H9 (cell line): ENCODE measurements around the gene IL24. TPM values are rescaled to one million over a fixed set of nuclear protein-coding genes. Genes with fewer than 3 reads are reported as not detected.

Source experiments
- DNase-seq: peaks from one replicate; pipeline ENCODE4 v3.0.0-alpha.2; 2017
- H2AFZ ChIP-seq: one replicate; pipeline ENCODE4 v1.6.1; 2013; ENCODE audit warnings: mild to moderate bottlenecking, low read length, control low read depth, moderate library complexity
- H2AK5ac ChIP-seq: 2 replicates; pipeline ENCODE4 v1.6.1; 2013; ENCODE audit warnings: low read length, control low read depth, mixed read lengths; ENCODE audit not compliant: insufficient read length
- H2BK120ac ChIP-seq: one replicate; pipeline ENCODE4 v1.6.1; 2013; ENCODE audit warnings: low read depth, mild to moderate bottlenecking, low read length, control low read depth, inconsistent platforms; ENCODE audit not compliant: poor library complexity, severe bottlenecking
- H2BK12ac ChIP-seq: 2 replicates; pipeline ENCODE4 v1.6.1; 2013; ENCODE audit warnings: low read length, control low read depth, mixed read lengths, low read depth; ENCODE audit not compliant: insufficient read length
- H2BK15ac ChIP-seq: 2 replicates; pipeline ENCODE4 v1.6.1; 2013; ENCODE audit warnings: low read depth, low read length, control low read depth
- H2BK20ac ChIP-seq: one replicate; pipeline ENCODE4 v1.6.1; 2013; ENCODE audit warnings: low read depth, mild to moderate bottlenecking, low read length, control low read depth, inconsistent platforms; ENCODE audit not compliant: poor library complexity, severe bottlenecking
- H2BK5ac ChIP-seq: 2 replicates; pipeline ENCODE4 v1.6.1; 2013; ENCODE audit warnings: low read length, control low read depth, mixed read lengths; ENCODE audit not compliant: insufficient read length
- H3K14ac ChIP-seq: 2 replicates; pipeline ENCODE4 v1.6.1; 2013; ENCODE audit warnings: low read length, control low read depth; ENCODE audit not compliant: insufficient read depth
- H3K18ac ChIP-seq: 2 replicates; pipeline ENCODE4 v1.6.1; 2013; ENCODE audit warnings: low read depth, mild to moderate bottlenecking, mixed read lengths, low read length, control low read depth; ENCODE audit not compliant: insufficient read length
- H3K23ac ChIP-seq: 2 replicates; pipeline ENCODE4 v1.6.1; 2013; ENCODE audit warnings: low read length, control low read depth, mixed read lengths, low read depth; ENCODE audit not compliant: insufficient read length
- H3K23me2 ChIP-seq: 2 replicates; pipeline ENCODE4 v1.6.1; 2013; ENCODE audit warnings: low read depth, mild to moderate bottlenecking, mixed read lengths, low read length, control low read depth; ENCODE audit not compliant: insufficient read length, poor library complexity, severe bottlenecking
- H3K27ac ChIP-seq: 2 replicates; pipeline ENCODE4 v1.5.1; 2013; ENCODE audit warnings: low read length, control low read depth, mixed read lengths, low read depth; ENCODE audit not compliant: insufficient read length
- H3K27me3 ChIP-seq: 2 replicates; pipeline ENCODE4 v1.6.1; 2013; ENCODE audit warnings: low read length, control low read depth, inconsistent platforms; ENCODE audit not compliant: insufficient read depth
- H3K4ac ChIP-seq: 2 replicates; pipeline ENCODE4 v1.6.1; 2013; ENCODE audit warnings: low read depth, mild to moderate bottlenecking, control low read depth, inconsistent platforms, low read length, moderate library complexity
- H3K4me1 ChIP-seq: 2 replicates; pipeline ENCODE4 v1.6.1; 2013; ENCODE audit warnings: low read length, control low read depth, inconsistent platforms; ENCODE audit not compliant: insufficient read depth
- H3K4me2 ChIP-seq: 2 replicates; pipeline ENCODE4 v1.6.1; 2013; ENCODE audit warnings: low read length, control low read depth, mixed read lengths; ENCODE audit not compliant: insufficient read length, insufficient read depth
- H3K56ac ChIP-seq: 2 replicates; pipeline ENCODE4 v1.6.1; 2013; ENCODE audit warnings: low read depth, mild to moderate bottlenecking, mixed read lengths, low read length, control low read depth; ENCODE audit not compliant: insufficient read length
- H3K79me1 ChIP-seq: 2 replicates; pipeline ENCODE4 v1.6.1; 2013; ENCODE audit warnings: low read depth, mild to moderate bottlenecking, moderate library complexity, low read length, control low read depth, inconsistent platforms; ENCODE audit not compliant: insufficient read depth, poor library complexity, severe bottlenecking
- H3K79me2 ChIP-seq: 2 replicates; pipeline ENCODE4 v1.6.1; 2013; ENCODE audit warnings: low read length, control low read depth, inconsistent platforms; ENCODE audit not compliant: insufficient read depth
- H3K9ac ChIP-seq: 2 replicates; pipeline ENCODE4 v1.6.1; 2013; ENCODE audit warnings: low read length, control low read depth, mixed read lengths; ENCODE audit not compliant: insufficient read length; ENCODE audit errors: extremely low read depth
- H3K9me3 ChIP-seq: one replicate; pipeline ENCODE4 v1.6.1; 2013; ENCODE audit warnings: low read depth, low read length, inconsistent platforms; ENCODE audit not compliant: control insufficient read depth
- H3T11ph ChIP-seq: one replicate; pipeline ENCODE4 v1.6.1; 2013; ENCODE audit warnings: mild to moderate bottlenecking, low read length, control low read depth, inconsistent platforms
- H4K20me1 ChIP-seq: one replicate; pipeline ENCODE4 v1.6.1; 2013; ENCODE audit not compliant: control insufficient read depth, insufficient read length, insufficient read depth
- H4K5ac ChIP-seq: 2 replicates; pipeline ENCODE4 v1.6.1; 2013; ENCODE audit warnings: low read depth, mild to moderate bottlenecking, mixed read lengths, low read length, control low read depth; ENCODE audit not compliant: insufficient read length
- H4K8ac ChIP-seq: replicated peaks from 2 replicates; pipeline ENCODE4 v1.6.1; 2013; ENCODE audit warnings: low read length, control low read depth, mixed read lengths, low read depth; ENCODE audit not compliant: insufficient read length
- H4K91ac ChIP-seq: 2 replicates; pipeline ENCODE4 v1.6.1; 2013; ENCODE audit warnings: low read depth, mild to moderate bottlenecking, moderate library complexity, mixed read lengths, low read length, control low read depth; ENCODE audit not compliant: insufficient read length
- H3K27ac Mint-ChIP-seq, 3 experiments: 2 replicates in 2 of 3; 3 replicates in 1 of 3; pipeline ENCODE4 v1.8.0; 2020 to 2021; ENCODE audit warnings: mixed read lengths in 3 of 3, mild to moderate bottlenecking in 1 of 3, moderate library complexity in 1 of 3
- H3K27me3 Mint-ChIP-seq: 2 replicates; pipeline ENCODE4 v1.8.0; 2021; ENCODE audit warnings: low read depth, mild to moderate bottlenecking, moderate library complexity, mixed read lengths
- H3K36me3 Mint-ChIP-seq, 3 experiments: 2 replicates in 2 of 3; 3 replicates in 1 of 3; pipeline ENCODE4 v1.8.0; 2020 to 2021; ENCODE audit warnings: low read depth in 3 of 3, mixed read lengths in 3 of 3; ENCODE audit not compliant: insufficient read depth in 1 of 3
- H3K4me1 Mint-ChIP-seq, 2 experiments: 2 replicates each; pipeline ENCODE4 v1.8.0; 2020; ENCODE audit warnings: mixed read lengths in 2 of 2
- H3K4me3 Mint-ChIP-seq, 2 experiments: 2 replicates in 1 of 2; 3 replicates in 1 of 2; pipeline ENCODE4 v1.8.0; 2020 to 2021; ENCODE audit warnings: mild to moderate bottlenecking in 2 of 2, mixed read lengths in 2 of 2, moderate library complexity in 1 of 2
- H3K9me3 Mint-ChIP-seq, 2 experiments: 2 replicates in 1 of 2; 3 replicates in 1 of 2; pipeline ENCODE4 v1.8.0; 2020; ENCODE audit warnings: mild to moderate bottlenecking in 2 of 2, mixed read lengths in 2 of 2, moderate library complexity in 1 of 2
- WGBS: extraction: QIAGEN DNeasy Blood & Tissue Kit; methylation state at CpG from one replicate; pipeline ENCODE4 v1.1.7; 2013; ENCODE audit warnings: missing lambda C conversion rate, low lambda C conversion rate, mixed read lengths; ENCODE audit not compliant: insufficient read length; ENCODE audit errors: extremely low coverage; 5-methylcytosine and 5-hydroxymethylcytosine counted together
- total RNA-seq: library from RNA; stranded (reverse); gene quantifications from 2 replicates; pipeline ENCODE4 v1.2.1, GENCODE V29; 2021
- TF ChIP-seq, protein P1 (sequence below): fragments of 200-600 bp; sonication (generic); conservative IDR thresholded peaks from 3 replicates; pipeline ENCODE4 v1.8.0; 2021; ENCODE audit warnings: antibody characterized with exemption, mild to moderate bottlenecking

The IL24 gene
- total RNA-seq, 1 experiment from 2014 or later: not detected

DNA sequence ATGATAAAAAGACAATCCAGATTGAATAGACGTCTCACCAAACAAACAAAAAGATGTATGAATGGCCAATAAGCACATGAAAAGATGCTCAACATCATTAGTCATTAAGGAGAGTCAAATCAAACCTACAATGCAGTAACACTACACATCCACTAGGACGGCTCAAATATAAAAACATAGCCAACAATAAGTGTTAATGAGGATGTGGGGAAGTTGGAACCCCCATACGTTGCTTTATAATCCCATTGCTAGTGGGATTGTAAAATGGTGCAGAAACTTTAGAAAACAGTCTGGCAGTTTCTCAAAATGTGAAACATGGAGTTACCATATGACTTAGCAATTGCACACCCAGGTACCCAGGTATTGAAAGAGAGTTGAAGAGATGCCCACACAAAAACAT is 14.7 kb upstream of the IL24 start:
- no peak overlapping the region for H3T11ph ChIP-seq
- H3K27ac ChIP-seq: no peak overlapping the region
- no peak overlapping the region for H4K91ac ChIP-seq
- H3K4ac ChIP-seq: no peak overlapping the region
- H3K14ac ChIP-seq: no peak overlapping the region
- no peak overlapping the region for H2BK15ac ChIP-seq
- Mint-ChIP-seq H3K4me3 (no peak overlapping the region), H3K27me3 (peaks cover 5% of the 10 kb centered on the region), H3K4me1 (no peaks in the 10 kb centered on the region), H3K36me3 (peaks cover 0 to 14% (median 4%) of the 10 kb centered on the region in 3 experiments; a peak in 5 of 7 replicates), H3K27ac (no peak overlapping the region), H3K9me3 (peaks cover 17 to 24% of the 10 kb centered on the region in 2 experiments)
- TF ChIP-seq, protein P1, sequence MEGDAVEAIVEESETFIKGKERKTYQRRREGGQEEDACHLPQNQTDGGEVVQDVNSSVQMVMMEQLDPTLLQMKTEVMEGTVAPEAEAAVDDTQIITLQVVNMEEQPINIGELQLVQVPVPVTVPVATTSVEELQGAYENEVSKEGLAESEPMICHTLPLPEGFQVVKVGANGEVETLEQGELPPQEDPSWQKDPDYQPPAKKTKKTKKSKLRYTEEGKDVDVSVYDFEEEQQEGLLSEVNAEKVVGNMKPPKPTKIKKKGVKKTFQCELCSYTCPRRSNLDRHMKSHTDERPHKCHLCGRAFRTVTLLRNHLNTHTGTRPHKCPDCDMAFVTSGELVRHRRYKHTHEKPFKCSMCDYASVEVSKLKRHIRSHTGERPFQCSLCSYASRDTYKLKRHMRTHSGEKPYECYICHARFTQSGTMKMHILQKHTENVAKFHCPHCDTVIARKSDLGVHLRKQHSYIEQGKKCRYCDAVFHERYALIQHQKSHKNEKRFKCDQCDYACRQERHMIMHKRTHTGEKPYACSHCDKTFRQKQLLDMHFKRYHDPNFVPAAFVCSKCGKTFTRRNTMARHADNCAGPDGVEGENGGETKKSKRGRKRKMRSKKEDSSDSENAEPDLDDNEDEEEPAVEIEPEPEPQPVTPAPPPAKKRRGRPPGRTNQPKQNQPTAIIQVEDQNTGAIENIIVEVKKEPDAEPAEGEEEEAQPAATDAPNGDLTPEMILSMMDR: peak; percentile 53
- no CpG with 5 or more reads among the region's 3 CpGs for WGBS
- H2BK5ac ChIP-seq: no peak overlapping the region
- no peak overlapping the region for H3K9ac ChIP-seq
- no peak overlapping the region for H2AK5ac ChIP-seq
- H3K56ac ChIP-seq: no peak overlapping the region
- H3K27me3 ChIP-seq: no peaks in the 10 kb centered on the region
- no peak for DNase-seq
- no peak overlapping the region for H2BK12ac ChIP-seq
- no peaks in the 10 kb centered on the region for H3K79me2 ChIP-seq
- H3K4me2 ChIP-seq: no peak overlapping the region
- H3K9me3 ChIP-seq: peaks cover 5% of the 10 kb centered on the region
- no peaks in the 10 kb centered on the region for H3K4me1 ChIP-seq
- H3K18ac ChIP-seq: no peak overlapping the region
- no peak overlapping the region for H2AFZ ChIP-seq
- no peak overlapping the region for H2BK20ac ChIP-seq
- H4K20me1 ChIP-seq: no peaks in the 10 kb centered on the region
- H2BK120ac ChIP-seq: no peak overlapping the region
- no peak overlapping the region for H3K23ac ChIP-seq
- no peaks in the 10 kb centered on the region for H3K23me2 ChIP-seq
- no peak overlapping the region for H4K8ac ChIP-seq
- no peak overlapping the region for H4K5ac ChIP-seq
- H3K79me1 ChIP-seq: no peaks in the 10 kb centered on the region
